Measurements from ENCODE around the gene SOD3. TPM values are rescaled to one million over a fixed set of nuclear protein-coding genes. Genes with fewer than 3 reads are reported as not detected.

SOD3 gene
- total and polyA plus RNA-seq, 2 of the 4 experiments (the other 2 are of a cell fraction), result 0.36 to 5.8 TPM

GRCh38 chr4:24835696-24836095, 40.3 kb downstream of the SOD3 start:
- no peak overlapping the region for H2AK5ac ChIP-seq (ENCODE audit: low read depth, low read length)
- H3K9me1 ChIP-seq (ENCODE audit: insufficient read depth, low read length), result 0 out of 2 replicates have a peak, but pooled peaks cover 4% of the 10 kb centered on the region
- peaks cover 12% of the 10 kb centered on the region for H3K36me3 ChIP-seq (ENCODE audit: control insufficient read depth, insufficient read depth, low read length)
- no peak overlapping the region for H3K4me2 ChIP-seq (ENCODE audit: low read depth, low read length)
- in situ Hi-C loops (cut with MboI; ENCODE audit: low sequenced_read_pairs) (no loop called here), dilution Hi-C loops (cut with HindIII; ENCODE audit: low sequenced_read_pairs, unreplicated experiment) (no loop called here), intact Hi-C loops (cut with micrococcal nuclease) (no loop called here)
- no peak overlapping the region for H3K4ac ChIP-seq (ENCODE audit: low read depth, low read length)
- no peak for DNase-seq
- no peak overlapping the region for H2AK9ac ChIP-seq (replicated peaks; ENCODE audit: low read depth, low read length, poor library complexity)
- no peaks in the 10 kb centered on the region; the same call in 1 of the 2 replicates for H3K9me3 ChIP-seq (ENCODE audit: control insufficient read depth, insufficient read depth, low read length)
- H3K56ac ChIP-seq (ENCODE audit: extremely low read depth, insufficient read depth, low read length), result no peak overlapping the region
- no peak overlapping the region for H3K4me3 ChIP-seq (ENCODE audit: insufficient read depth, low read depth, low read length)
- H4K8ac ChIP-seq (ENCODE audit: low read depth in 2 of 2, low read length in 2 of 2), result no peak overlapping the region
- no peak overlapping the region for H4K5ac ChIP-seq (ENCODE audit: low read depth, low read length)
- no peaks in the 10 kb centered on the region for H3K27me3 ChIP-seq (ENCODE audit: control insufficient read depth, insufficient read depth, low read length)
- H3K18ac ChIP-seq (ENCODE audit: low read depth, low read length), result no peak overlapping the region
- H2AFZ ChIP-seq (replicated peaks; ENCODE audit: low read length, poor library complexity), result no peak overlapping the region
- H2BK15ac ChIP-seq (ENCODE audit: low read depth, low read length), result no peak overlapping the region
- WGBS, 2 experiments (ENCODE audit: extremely low coverage in 2 of 2, insufficient read length in 1 of 2), result 92% methylated on average over 2 of the region's 4 CpGs; no CpG with 5 or more reads in 1 of the 2 experiments
- TF ChIP-seq RCOR1 (IDR thresholded peaks at IDR 0.05; ENCODE audit: insufficient replicate concordance, low read length), result no peak
- TF ChIP-seq RFX5 (IDR thresholded peaks at IDR 0.05; ENCODE audit: low read depth, low read length), result no peak
- TF ChIP-seq CTCF (conservative IDR thresholded peaks at IDR 0.05; ENCODE audit: low read depth, low read length), result no peak
- no peak for TF ChIP-seq CEBPB (IDR thresholded peaks at IDR 0.05; ENCODE audit: low read depth, low read length)
- TF ChIP-seq MAFK (IDR thresholded peaks at IDR 0.05; ENCODE audit: low read depth, low read length), result no peak
- TF ChIP-seq NFE2L2 (IDR thresholded peaks at IDR 0.05; ENCODE audit: low read depth, low read length), result no peak
- no peak for TF ChIP-seq MXI1 (IDR thresholded peaks at IDR 0.05; ENCODE audit: borderline replicate concordance, low read depth, low read length)
- TF ChIP-seq CHD1 (IDR thresholded peaks at IDR 0.05; ENCODE audit: low read depth, low read length), result no peak
- TF ChIP-seq SMC3 (IDR thresholded peaks at IDR 0.05; ENCODE audit: low read depth, low read length), result no peak
- no peak for TF ChIP-seq MAZ (IDR thresholded peaks at IDR 0.05; ENCODE audit: borderline replicate concordance, low read depth, low read length)
- TF ChIP-seq ELK1 (IDR thresholded peaks at IDR 0.05; ENCODE audit: borderline replicate concordance, low read depth, low read length), result no peak
- TF ChIP-seq USF2 (IDR thresholded peaks at IDR 0.05; ENCODE audit: low read depth, low read length), result no peak
- no peak for TF ChIP-seq BHLHE40 (IDR thresholded peaks at IDR 0.05; ENCODE audit: low read depth, low read length)
- TF ChIP-seq POLR2A (IDR thresholded peaks at IDR 0.05; ENCODE audit: low read depth, low read length), result no peak
- TF ChIP-seq RAD21 (IDR thresholded peaks at IDR 0.05; ENCODE audit: low read length), result no peak
- no peaks in the 10 kb centered on the region for H4K20me1 ChIP-seq (ENCODE audit: insufficient read depth, low read length)
- no peak overlapping the region for H2BK5ac ChIP-seq (ENCODE audit: low read depth, low read length, poor library complexity, severe bottlenecking)
- ChIA-PET POLR2A (ENCODE audit: unreplicated experiment) (no interaction called here), CTCF (no interaction called here)
- no peak overlapping the region for H3K14ac ChIP-seq (replicated peaks; ENCODE audit: low read depth, low read length)
- no peak overlapping the region for H2BK120ac ChIP-seq (ENCODE audit: low read depth, low read length)
- H4K91ac ChIP-seq (ENCODE audit: insufficient read depth, low read depth, low read length), result no peak overlapping the region
- no peak overlapping the region for H3K9ac ChIP-seq (ENCODE audit: low read depth, low read length)
- no peak overlapping the region for H3K23ac ChIP-seq (ENCODE audit: low read depth, low read length)
- H2BK20ac ChIP-seq (ENCODE audit: low read depth, low read length), result no peak overlapping the region
- no peaks in the 10 kb centered on the region for H3K79me1 ChIP-seq (ENCODE audit: low read depth in 1 of 2, low read length in 2 of 2)
- no peak overlapping the region for H3K27ac ChIP-seq (ENCODE audit: insufficient read depth, low read length)
- H3K4me1 ChIP-seq (ENCODE audit: control insufficient read depth, insufficient read depth, low read length), result no peaks in the 10 kb centered on the region
- BruUV-seq (replicated peaks), result no TSS peak
- ATAC-seq (ENCODE audit: low read depth), result no peak
